Activated naive CD8-positive, alpha-beta T cell treated with anti-CD3 and anti-CD28 coated beads, Interleukin-2, amount 50 U/mL, for 16 hours (primary cell): ENCODE measurements around the gene HSD17B8.
A peak's percentile ranks its signal among the peaks of the same experiment; 100 is the strongest.
"Not testable (repeated sequence)": the region's sequence is repeated elsewhere in the genome, so short reads cannot be mapped to it uniquely, and the experiment has no call there.

Experiments
- DNase-seq: peaks from one replicate; pipeline ENCODE4 v3.0.0-alpha.2; 2020; ENCODE audit warnings: low read depth, low spot score

HSD17B8 gene

DNA sequence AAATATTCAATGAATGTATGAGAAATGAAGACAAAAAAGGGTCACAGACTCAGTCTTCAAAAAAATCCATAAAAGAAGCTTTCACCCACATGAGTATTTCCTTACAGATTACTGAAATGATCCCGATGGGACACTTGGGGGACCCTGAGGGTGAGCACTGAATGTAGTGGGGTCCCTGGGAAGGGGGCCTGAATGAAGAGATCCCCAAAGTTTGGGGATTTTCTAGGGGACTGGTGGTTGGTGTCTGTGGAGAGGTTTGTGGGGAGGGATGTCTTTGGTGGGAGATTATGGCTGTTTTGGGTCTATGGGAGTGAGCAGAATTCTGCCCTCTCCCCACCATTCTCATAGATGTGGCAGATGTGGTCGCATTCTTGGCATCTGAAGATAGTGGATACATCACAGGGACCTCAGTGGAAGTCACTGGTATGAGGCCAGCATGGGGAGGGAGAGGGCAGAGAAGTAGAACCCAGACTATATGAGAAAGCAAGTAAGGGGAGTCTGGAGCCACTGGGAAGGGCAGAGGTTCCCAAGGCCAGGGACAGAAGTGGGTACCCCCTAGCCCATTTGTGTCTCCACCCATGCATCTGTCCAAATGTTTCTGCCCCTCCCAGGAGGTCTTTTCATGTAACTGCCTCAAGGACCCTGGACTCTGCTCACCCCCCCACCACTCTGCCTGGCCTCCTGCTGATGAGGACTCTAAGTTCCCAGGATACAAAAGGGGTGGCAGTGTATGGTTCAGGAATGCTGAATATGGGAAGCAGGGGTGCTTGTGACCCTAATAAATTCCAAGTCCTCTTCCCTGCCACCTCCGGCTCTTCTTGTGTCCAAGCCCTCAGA lies 1.8 kb downstream of the HSD17B8 start:
- no peak for DNase-seq

DNA sequence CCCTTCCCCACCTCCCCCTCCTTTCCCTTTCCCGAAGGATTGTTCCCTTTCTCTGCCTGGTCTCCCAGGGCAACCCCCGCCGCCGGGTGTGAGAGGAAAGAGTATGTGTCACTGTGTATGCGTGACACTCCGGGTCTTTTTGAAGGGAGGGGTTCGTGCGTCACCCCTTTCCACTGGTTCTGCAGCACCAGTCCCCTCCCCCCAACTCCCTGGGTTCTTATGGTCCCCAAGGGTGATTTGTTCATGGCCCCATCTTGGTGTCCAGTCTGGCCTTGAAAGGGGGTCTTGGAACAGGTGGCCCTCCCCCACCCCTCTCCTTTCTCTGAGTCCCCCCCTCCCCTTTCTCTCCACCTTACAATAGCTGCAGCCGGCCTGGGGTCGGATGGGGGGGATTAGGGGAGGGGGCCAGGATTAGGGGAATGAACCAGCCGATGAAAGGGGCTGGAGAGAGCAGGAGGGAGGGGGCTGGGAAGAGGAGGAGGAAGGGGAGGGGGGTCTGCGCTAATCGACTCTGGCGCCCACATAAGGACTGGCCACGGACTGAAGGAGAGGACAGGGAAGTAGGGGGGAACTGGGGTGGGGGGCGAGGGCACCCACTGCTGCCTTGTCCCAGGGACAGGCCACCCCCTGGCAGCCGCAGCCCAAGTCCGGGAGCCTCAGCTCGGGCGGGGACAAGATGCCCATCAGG lies 2.6 kb downstream of the HSD17B8 start:
- DNase-seq, result no peak

DNA sequence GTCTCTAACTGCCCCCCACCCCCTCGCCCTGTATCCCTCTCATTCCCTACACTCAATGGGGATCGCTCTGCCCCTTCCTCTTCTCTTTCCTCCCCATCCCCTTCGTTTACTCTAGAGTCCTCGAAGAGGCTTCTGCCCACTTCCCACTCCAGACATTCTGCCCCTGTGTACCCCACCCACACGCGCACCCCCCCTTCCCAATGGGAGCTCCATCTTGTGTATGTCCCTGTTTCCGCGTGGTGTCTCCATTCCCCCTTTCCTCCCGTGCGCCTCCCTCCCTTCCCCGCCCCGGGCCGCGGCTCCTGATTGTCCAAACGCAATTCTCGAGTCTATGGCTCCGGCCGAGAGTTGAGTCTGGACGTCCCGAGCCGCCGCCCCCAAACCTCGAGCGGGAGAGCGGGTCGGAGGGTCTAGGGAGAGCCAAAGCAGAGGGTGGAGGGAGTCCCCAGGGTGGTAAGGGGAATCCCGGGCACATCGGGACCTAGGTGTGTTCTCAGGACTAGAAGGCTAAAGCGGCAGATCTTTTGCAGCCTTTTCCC lies 3.2 kb downstream of the HSD17B8 start:
- no peak for DNase-seq

DNA sequence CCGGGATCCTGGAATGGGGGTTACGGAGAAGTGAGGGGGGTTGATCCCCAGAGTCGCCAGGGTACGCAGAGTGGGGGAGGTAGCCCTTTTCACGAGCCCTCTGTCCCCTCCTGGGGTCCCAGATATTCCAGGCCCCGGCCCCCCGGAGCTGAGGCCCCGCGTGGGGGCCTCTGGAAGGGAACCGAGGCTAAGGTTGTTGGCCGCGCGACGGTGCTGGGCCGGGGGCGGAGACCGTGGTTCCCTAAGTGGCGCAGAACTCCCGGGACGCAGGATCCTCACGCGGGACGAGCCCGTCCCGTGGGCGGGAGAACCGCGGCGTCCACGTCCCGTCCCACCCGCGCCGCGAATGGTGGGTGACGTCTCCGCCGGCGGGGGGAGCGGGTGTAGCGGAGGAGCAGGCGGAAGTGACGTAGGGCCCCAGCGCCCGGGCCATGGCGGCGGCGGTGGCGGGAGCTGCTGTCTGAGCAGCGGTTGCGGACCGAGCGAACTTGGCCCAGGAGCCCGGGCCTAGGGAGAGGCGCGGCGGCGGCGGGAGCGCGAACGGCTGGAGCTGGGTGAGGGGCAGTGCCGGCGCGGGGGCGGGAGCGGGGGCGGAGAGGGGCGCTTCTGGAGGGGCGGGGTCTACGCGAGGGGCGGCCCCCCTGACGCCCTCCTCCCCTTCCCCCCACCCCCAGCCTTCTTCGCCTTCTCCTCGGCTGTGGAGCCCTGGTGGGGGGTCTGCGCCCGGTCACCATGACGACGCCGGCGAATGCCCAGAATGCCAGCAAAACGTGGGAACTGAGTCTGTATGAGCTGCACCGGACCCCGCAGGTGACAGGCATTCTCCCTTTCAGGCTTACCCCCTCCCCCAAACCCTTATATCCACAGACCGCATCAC lies 3.9 kb downstream of the HSD17B8 start, which contains the start of gene RING1:
TSS of gene RING1 (plus strand) at position 410 of the 877 bp plus-strand sequence. CDS start at position 733, 323 bp downstream.
- DNase-seq, result peak; percentile 72

DNA sequence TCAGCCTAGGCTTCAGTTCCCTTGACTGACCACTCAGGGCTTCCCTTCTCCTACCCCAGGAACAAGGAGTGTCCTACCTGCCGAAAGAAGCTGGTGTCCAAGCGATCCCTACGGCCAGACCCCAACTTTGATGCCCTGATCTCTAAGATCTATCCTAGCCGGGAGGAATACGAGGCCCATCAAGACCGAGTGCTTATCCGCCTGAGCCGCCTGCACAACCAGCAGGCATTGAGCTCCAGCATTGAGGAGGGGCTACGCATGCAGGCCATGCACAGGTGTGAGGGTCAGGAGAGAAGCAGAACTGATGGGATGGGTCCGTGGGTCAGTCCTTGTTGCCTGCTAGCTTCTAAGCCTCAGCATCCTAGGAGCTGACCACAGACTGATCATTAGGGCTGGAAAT lies 5.4 kb downstream of the HSD17B8 start:
- no peak for DNase-seq

DNA sequence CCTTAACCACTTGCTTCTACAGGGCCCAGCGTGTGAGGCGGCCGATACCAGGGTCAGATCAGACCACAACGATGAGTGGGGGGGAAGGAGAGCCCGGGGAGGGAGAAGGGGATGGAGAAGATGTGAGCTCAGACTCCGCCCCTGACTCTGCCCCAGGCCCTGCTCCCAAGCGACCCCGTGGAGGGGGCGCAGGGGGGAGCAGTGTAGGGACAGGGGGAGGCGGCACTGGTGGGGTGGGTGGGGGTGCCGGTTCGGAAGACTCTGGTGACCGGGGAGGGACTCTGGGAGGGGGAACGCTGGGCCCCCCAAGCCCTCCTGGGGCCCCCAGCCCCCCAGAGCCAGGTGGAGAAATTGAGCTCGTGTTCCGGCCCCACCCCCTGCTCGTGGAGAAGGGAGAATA lies 6.7 kb downstream of the HSD17B8 start:
- DNase-seq, result no peak

DNA sequence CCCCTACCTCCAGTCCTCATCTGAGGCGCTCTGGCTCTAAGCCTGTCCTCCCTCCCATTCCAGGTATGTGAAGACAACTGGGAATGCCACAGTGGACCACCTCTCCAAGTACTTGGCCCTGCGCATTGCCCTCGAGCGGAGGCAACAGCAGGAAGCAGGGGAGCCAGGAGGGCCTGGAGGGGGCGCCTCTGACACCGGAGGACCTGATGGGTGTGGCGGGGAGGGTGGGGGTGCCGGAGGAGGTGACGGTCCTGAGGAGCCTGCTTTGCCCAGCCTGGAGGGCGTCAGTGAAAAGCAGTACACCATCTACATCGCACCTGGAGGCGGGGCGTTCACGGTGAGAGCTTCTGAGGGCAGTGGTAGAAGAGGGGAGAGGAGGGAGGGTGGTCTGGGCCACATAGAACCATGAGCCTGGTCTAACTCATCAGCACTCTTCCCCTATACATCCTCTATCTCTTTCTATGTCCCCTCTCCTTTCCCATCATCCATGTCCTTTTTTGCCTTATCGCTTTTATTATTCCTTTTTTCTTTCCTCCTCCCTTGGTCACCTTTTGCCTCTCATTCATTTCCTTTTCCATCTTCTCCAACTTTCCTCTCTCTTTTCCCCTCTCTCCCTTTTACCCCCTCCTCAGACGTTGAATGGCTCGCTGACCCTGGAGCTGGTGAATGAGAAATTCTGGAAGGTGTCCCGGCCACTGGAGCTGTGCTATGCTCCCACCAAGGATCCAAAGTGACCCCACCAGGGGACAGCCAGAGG lies 7.4 kb downstream of the HSD17B8 start:
- DNase-seq, result no peak

DNA sequence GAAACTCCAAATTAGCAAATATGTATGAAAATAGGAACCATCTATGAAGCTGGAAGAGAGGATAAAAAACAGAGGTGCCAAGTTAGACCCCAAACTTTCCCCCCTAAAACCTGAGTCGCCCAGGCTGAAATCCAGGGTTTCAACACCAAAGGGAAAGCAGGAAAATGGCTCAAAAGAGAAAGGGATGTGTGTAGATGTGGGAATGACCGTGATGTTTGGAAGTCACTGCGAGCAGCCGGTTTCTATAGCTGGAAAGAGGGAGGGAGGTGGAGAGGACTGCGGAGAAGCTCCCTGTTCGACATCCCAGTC lies 8.4 kb downstream of the HSD17B8 start:
- no peak for DNase-seq

DNA sequence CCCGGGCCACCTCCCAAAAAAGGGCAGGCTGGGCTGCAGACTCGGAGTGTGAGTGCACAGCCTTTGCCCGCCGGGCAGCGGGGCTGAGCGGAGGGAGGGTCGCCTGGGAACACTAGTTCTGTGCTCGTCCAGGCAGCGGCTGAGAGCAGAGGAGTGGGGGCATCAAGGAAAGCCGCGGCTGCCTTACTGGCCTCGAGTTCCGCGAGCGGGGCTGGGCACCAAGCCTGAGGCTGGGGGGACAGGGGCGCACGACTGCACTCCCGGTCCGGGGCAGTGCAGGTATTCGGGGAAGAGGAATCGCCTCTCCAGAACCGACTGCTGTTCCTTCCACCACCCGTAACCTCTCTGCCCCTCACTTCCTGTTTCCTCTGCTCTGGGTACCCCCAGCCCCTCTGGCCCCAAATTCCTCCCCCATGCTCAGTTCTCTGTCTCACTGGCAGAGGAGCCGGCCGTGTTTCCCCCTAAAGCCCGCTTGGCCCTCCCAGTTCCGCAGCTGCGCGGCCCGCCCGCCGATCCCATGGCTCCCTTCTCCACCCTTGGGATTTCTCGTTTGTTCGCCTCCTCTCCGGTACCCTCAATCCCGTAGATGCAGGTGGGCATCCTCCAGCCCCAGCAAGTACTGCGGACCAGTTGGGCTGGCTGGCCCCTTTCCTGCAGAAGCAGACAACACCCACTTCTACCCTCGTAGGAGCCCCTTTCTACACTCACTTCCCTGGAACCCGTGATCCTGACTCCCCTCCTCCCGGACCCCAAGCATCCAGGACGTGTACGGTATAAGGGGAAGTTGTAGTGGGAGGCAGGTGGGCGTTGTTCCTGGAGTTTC lies 8.9 kb downstream of the HSD17B8 start:
- DNase-seq, result no peak

DNA sequence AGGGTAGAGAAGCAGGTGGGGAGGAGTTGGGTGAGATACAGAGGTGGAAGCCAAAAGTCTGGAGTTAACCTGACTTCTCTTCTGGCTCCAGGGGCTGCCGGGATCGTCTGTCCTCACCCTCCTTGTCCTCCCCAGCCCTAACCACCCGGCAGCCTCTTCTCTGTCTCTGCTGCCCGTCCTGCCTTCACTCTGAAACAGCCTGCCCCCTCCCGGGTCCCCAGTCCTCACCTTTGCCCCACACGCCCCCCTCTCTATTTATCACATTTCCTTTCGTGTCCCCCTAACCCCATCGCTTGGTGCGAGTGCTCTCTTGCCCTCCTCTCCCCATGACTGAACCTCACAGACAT lies 9.5 kb downstream of the HSD17B8 start:
- no peak for DNase-seq

DNA sequence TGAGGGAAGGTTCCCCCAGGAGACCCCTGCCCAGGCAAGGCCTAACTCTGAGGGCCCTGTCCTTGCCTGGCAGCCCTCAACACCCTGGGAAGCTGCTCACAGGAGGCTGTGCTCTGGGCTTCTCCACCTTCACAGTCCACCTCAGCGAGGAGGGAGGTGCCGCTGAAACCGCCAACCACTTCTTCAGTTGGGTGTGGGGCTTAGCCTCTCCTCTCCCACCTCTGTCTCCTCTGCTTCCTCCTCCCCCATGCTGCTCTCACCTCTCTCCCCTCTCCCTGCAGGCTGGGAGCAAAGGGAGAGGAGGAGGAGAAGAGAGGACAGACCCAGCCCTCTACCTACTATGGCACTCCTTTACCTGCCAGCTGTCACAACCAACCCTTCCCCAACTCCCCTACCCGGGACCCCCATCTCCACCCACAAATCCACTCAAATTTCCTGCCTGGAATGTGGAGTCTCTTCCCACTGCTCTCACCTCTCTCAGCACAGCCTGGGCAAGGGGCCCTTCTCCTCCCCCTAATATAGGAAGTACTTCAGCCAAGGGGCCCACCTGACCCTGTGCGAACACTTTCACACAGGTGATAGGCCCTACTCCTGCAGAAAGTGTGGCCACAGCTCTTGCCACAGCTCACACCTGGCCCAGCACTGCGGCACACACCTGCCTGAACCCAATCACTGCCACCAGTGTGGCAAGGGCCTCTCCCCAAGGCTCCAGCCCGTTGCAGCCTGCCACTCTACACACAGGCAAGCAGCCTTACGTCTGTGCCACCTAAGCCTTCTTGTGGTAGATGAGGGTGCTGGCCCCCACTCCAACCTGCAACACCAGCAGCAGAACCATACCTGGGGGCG lies 11.0 kb downstream of the HSD17B8 start:
- DNase-seq, result no peak

DNA sequence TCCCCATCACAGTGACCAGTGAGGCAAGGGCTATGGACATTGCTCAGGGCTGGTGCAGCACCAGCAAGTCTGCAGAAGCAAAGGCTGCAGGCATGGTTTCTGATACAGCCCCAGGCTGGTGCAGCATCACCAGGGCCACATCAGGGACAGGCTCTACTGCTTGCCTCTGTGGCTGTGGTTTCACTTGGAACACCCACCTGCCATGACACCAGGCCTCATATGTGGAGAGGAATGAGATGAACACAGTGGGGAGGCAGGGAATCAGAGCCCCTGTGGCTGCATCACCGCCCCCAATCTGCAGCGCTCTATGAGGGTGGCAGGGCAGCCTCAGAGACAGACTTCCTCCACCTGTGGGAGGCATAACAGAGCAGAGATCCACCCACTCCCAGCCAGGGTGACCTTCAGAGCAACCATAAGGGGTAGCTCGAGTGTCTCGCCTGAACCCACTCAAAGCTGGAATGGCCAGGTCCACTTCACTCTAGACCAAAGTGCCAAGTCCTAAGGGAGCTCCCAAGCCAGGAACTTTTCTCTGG lies 11.7 kb downstream of the HSD17B8 start:
- DNase-seq, result no peak

DNA sequence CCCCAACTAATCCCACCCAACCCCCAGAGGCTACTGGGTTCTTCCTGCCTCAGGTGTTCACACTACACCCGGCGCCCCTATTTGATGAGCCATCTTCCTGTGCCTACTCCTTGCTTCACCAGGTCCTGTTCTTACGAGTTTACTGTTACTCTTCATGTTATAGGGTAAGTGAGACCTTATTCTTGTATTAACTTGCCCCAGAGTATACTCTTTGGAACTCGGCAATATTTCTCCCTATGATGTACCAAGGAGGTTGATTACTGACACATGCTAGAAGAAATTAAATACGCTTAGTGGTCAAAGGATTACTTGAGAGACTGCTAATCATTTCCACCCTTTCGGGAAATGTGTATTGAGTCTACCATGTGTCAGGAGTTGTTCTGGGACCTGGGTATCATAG lies 12.8 kb downstream of the HSD17B8 start:
- DNase-seq, result no peak

DNA sequence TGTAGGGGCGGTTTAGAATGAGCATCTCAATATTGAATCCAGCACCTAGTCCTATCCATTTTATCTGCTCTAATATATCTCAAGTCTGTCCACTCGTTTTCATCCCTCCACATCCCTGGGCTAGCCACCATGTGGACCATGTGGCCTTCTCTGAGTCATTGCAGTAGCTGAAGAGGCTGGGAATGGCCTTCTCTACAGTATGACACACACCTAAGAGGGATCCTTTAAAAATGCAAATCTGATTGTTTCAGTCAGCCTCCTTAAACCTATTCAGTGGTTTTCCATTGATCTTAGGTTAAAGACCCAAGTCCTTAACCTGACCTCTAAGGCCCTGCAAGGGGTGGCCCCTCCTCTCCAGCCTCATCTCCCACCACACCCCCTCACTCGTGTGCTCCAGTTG lies 13.2 kb downstream of the HSD17B8 start:
- DNase-seq, result no peak

DNA sequence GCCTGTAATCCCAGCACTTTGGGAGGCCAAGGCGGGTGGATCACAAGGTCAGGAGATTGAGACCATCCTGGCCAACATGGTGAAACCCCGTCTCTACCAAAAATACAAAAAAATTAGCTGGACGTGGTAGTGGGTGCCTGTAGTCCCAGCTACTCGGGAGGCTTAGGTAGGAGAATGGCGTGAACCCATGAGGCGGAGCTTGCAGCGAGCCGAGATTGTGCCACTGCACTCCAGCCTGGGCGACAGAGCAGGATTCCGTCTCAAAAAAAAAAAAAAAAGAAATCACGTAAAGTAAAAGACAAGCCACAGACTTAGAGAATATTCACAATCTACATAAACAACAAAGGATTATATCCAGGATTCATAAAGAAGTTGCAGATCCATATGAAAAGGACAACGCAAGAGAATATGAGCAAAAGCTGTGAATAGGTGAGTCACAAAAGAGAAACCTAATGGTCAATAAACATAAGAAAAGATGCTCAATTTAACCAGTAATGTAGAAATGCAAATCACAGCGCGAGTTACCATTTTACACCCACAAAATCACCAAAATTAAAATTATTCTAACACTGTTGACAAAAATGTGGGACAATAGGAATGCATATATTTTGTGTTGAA lies 22.2 kb downstream of the HSD17B8 start:
- DNase-seq, result not testable (repeated sequence)

DNA sequence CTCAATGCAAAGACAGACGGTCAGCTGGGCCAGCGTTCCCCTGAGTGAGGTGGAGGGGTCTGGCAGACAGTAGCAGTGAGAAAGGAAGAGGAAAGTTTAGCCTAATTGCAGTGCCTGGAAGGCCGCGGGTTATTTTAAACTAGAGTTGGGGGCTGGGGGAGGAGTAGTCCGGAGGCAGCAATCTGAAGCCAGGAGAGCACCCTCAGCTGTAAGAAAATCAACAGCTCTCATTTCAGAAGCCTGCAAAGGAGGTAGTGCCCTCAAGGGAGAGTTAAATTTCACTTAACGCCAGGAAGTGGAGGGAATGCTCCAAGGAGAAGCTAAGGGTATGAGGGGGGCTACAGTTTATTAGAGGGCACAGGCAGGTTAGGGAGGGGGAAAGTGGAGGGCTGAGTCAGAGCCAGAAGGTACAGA lies 30.8 kb downstream of the HSD17B8 start:
- no peak for DNase-seq

DNA sequence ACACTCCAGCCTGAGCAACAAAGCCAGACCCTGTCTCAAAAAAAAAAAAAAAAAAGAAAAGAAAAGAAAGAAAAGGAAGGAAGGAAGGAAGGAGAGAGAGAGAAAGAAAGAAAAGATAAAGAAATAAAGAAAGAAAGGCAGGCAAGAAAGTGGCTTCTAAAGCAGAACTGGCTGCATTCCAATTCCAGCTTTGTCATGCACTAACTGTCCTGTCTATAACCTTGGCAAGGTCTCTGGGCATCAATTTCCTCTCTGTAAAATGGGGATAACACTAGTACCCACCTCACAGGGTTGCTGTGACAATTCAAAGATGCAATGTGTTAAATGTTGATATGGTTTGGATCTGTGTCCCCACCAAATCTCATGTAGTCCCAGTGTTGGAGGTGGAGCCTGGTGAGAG lies 31.9 kb downstream of the HSD17B8 start:
- no peak for DNase-seq

DNA sequence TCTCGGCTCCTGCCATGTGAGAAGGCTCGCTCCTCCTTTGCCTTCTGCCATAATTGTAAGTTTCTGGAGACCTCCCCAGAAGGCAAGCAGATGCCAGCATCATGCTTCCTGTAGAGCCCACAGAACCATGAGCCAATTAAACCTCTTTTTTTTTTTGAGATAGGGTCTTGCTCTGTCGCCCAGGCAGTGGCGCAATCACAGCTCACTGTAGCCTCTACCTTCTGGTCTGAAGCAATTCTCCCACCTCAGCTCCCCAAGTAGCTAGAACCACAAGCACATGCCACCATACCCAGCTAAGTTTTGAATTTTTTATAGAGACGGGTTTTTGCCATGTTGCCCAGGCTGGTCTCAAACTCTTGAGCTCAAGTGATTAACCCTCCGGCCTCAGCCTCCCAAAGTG lies 32.4 kb downstream of the HSD17B8 start:
- no peak for DNase-seq

DNA sequence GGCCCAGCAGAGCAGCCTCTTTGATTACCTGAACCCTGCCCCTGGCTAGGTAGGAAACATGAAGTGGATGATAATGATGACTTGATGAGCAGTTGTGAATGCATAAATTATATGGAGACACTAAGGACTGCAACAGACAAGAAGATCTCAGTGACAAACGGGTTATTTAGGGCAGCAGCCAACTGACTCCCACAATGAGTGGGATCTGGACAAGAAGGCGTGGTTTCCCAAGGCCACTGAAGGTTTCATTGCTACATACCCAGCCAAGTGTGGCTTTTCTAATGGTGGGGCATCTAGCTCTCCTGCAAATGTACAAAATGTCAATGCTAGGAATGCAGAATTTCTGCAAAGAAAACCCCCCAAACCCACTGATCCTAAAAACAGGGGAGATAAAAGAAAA lies 33.3 kb downstream of the HSD17B8 start:
- no peak for DNase-seq
